K562 (cell line): Measurements from ENCODE around the gene THAP2. TPM values are rescaled to one million over a fixed set of nuclear protein-coding genes. Genes with fewer than 3 reads are reported as not detected.

Experiments
- ATAC-seq: fragments of 200-7000 bp; cut with Tn5 transposase; 3 replicates; pipeline ENCODE4 v1.9.1; 2020; ENCODE audit warnings: moderate library complexity
- BruUV-seq: library from RNA; stranded (reverse); fragments of 400-500 nt; replicated peaks from 2 replicates; lab custom pipeline; 2021; lab: Mats Ljungman, UMichigan
- CTCF ChIA-PET: fragments of 300-600 bp; formaldehyde crosslinking; extraction: SDS; loops from one replicate; lab custom pipeline; 2021; ENCODE audit warnings: low intra/inter-chr PET ratio; lab: Yijun Ruan, JAX
- POLR2A ChIA-PET: fragments of 300-600, 350-650 bp; sonication (Branson Sonifier 250); formaldehyde crosslinking; extraction: SDS; loops from one replicate; lab custom pipeline; 2021; ENCODE audit warnings: antibody characterized with exemption, inconsistent platforms; lab: Yijun Ruan, JAX
- DNase-seq, 4 experiments: peaks; one replicate each; pipeline versions ENCODE4 v3.0.0 to v3.0.0-alpha.2; 2011 to 2018; ENCODE audit warnings: low spot score in 3 of 4, mixed read lengths in 3 of 4; ENCODE audit errors: extremely low read depth in 1 of 4
- FAIRE-seq: peaks from 2 replicates; lab custom pipeline; 2011; peaks lifted over from hg19 to GRCh38; lab: Jason Lieb, UNC
- H2AFZ ChIP-seq: 2 replicates; pipeline ENCODE4 v1.6.0; 2011; ENCODE audit warnings: low read depth, low read length, control low read depth, inconsistent platforms
- H3K27ac ChIP-seq: fragments of 200-600 bp; 3 replicates; pipeline ENCODE4 v1.8.0; 2011; ENCODE audit warnings: low read depth, mild to moderate bottlenecking, control low read depth, inconsistent platforms, low read length, moderate library complexity, mixed read lengths; ENCODE audit errors: extremely low read depth
- H3K27me3 ChIP-seq, 2 experiments: fragments of 300-600 bp in 1 of 2; 2 replicates in 1 of 2; 3 replicates in 1 of 2; pipeline versions ENCODE4 v1.6.0 to v1.8.0; 2011; ENCODE audit warnings: inconsistent platforms in 2 of 2, low read length in 2 of 2, mild to moderate bottlenecking in 1 of 2, mixed read lengths in 1 of 2, moderate library complexity in 1 of 2; ENCODE audit not compliant: control insufficient read depth in 2 of 2, insufficient read depth in 2 of 2
- H3K36me3 ChIP-seq: fragments of 300-600 bp; 3 replicates; pipeline ENCODE4 v1.8.0; 2011; ENCODE audit warnings: mild to moderate bottlenecking, low read length, inconsistent platforms; ENCODE audit not compliant: control insufficient read depth, insufficient read depth
- H3K4me1 ChIP-seq, 2 experiments: fragments of 200-600 bp in 1 of 2; replicated peaks in 1 of 2; 2 replicates in 1 of 2; 3 replicates in 1 of 2; pipeline versions ENCODE4 v1.5.1 to v1.8.0; 2011; ENCODE audit warnings: inconsistent platforms in 2 of 2, low read length in 2 of 2, mild to moderate bottlenecking in 1 of 2, mixed read lengths in 1 of 2, moderate library complexity in 1 of 2; ENCODE audit not compliant: control insufficient read depth in 2 of 2, insufficient read depth in 2 of 2
- H3K4me2 ChIP-seq: 2 replicates; pipeline ENCODE4 v1.6.1; 2011; ENCODE audit warnings: low read length, control low read depth, inconsistent platforms, mixed read lengths; ENCODE audit not compliant: insufficient read depth
- H3K4me3 ChIP-seq: fragments of 200-600 bp; sonication (generic), shearing (Covaris generic); 2 replicates; pipeline ENCODE4 v1.5.1; 2016; ENCODE audit warnings: control low read depth, inconsistent platforms
- H3K79me2 ChIP-seq: fragments of 200-600 bp; 3 replicates; pipeline ENCODE4 v1.8.0; 2011; ENCODE audit warnings: low read length, inconsistent platforms; ENCODE audit not compliant: control insufficient read depth, insufficient read depth
- H3K9ac ChIP-seq, 2 experiments: 2 replicates each; pipeline versions ENCODE4 v1.6.0 to v1.6.1; 2011; ENCODE audit warnings: low read depth in 2 of 2, low read length in 2 of 2, control low read depth in 1 of 2, inconsistent platforms in 1 of 2, mild to moderate bottlenecking in 1 of 2, mixed read lengths in 1 of 2; ENCODE audit not compliant: insufficient read depth in 1 of 2
- H3K9me1 ChIP-seq: one replicate; pipeline ENCODE4 v1.6.0; 2011; ENCODE audit warnings: inconsistent platforms, mild to moderate bottlenecking, low read length, moderate library complexity; ENCODE audit not compliant: control insufficient read depth, insufficient read depth
- H3K9me3 ChIP-seq: replicated peaks from 2 replicates; pipeline ENCODE4 v1.5.1; 2011; ENCODE audit warnings: low read depth, low read length, inconsistent platforms; ENCODE audit not compliant: control insufficient read depth, insufficient read depth
- H4K20me1 ChIP-seq: replicated peaks from 2 replicates; pipeline ENCODE4 v1.6.1; 2011; ENCODE audit warnings: low read length, inconsistent platforms, mixed read lengths; ENCODE audit not compliant: control insufficient read depth, insufficient read depth
- HDAC8 ChIP-seq: fragments of 450-650 bp; IDR thresholded peaks from 2 replicates; pipeline ENCODE4 v1.6.1; 2016; ENCODE audit warnings: mild to moderate bottlenecking, missing genetic modification characterization, moderate library complexity, missing compliant biosample characterization
- HEY1 ChIP-seq: fragments of 250-450 bp; sonication (Bioruptor Pico); IDR thresholded peaks from 2 replicates; pipeline ENCODE4 v1.5.0; 2020; ENCODE audit warnings: mild to moderate bottlenecking, moderate library complexity, borderline replicate concordance
- HMGN3 ChIP-seq: IDR thresholded peaks from 2 replicates; pipeline ENCODE4 v1.6.1; 2011; ENCODE audit warnings: borderline replicate concordance, low read depth, mild to moderate bottlenecking, mixed read lengths, low read length; ENCODE audit not compliant: insufficient read length; ENCODE audit errors: extremely low read depth
- IRF2 ChIP-seq: sonication (generic); formaldehyde crosslinking; IDR thresholded peaks from 2 replicates; pipeline ENCODE4 v1.8.1; 2022; ENCODE audit warnings: mild to moderate bottlenecking, missing genetic modification reagents
- JUND ChIP-seq, 2 experiments: IDR thresholded peaks; 2 replicates in 1 of 2; 3 replicates in 1 of 2; pipeline ENCODE4 v1.6.1; 2011; ENCODE audit warnings: borderline replicate concordance in 2 of 2, low read depth in 2 of 2, low read length in 2 of 2, improper control_type of control experiment in 1 of 2, missing biosample characterization in 1 of 2, missing genetic modification characterization in 1 of 2, missing genetic modification reagents in 1 of 2
- MCM5 ChIP-seq: fragments of 450-650 bp; IDR thresholded peaks from 2 replicates; pipeline ENCODE4 v1.6.1; 2016; ENCODE audit warnings: low read depth
- NFATC3 ChIP-seq: fragments of 450-650 bp; IDR thresholded peaks from 2 replicates; pipeline ENCODE4 v1.6.1; 2017; ENCODE audit warnings: mild to moderate bottlenecking
- NFE2L1 ChIP-seq: fragments of 450-650 bp; IDR thresholded peaks from 2 replicates; pipeline ENCODE4 v1.6.1; 2016; ENCODE audit warnings: missing genetic modification characterization, low read depth, mild to moderate bottlenecking, missing compliant biosample characterization, moderate library complexity, borderline replicate concordance
- SMAD3 ChIP-seq: fragments of 450-650 bp; formaldehyde crosslinking; conservative IDR thresholded peaks from 2 replicates; pipeline ENCODE4 v1.4.0; 2020; ENCODE audit warnings: mild to moderate bottlenecking
- TRIM25 ChIP-seq: fragments of 450-650 bp; IDR thresholded peaks from 2 replicates; pipeline ENCODE4 v1.7.0; 2016; ENCODE audit warnings: borderline replicate concordance
- ZFP36 ChIP-seq: fragments of 150-350 bp; IDR thresholded peaks from 2 replicates; pipeline ENCODE4 v1.6.1; 2018; ENCODE audit warnings: low read length, low read depth; ENCODE audit not compliant: partially characterized antibody
- ZNF146 ChIP-seq: IDR thresholded peaks from one replicate; pipeline ENCODE4 v1.6.1; 2018; ENCODE audit warnings: missing compliant biosample characterization; ENCODE audit not compliant: unreplicated experiment
- ZNF785 ChIP-seq: fragments of 250-450 bp; sonication (Bioruptor Pico); IDR thresholded peaks from 2 replicates; pipeline ENCODE4 v1.4.0; 2020; ENCODE audit warnings: mild to moderate bottlenecking
- in situ Hi-C: fragments of 300-500 bp; cut with MboI; formaldehyde crosslinking; loops from 4 replicates; pipeline ENCODE4 v1.15.0; 2018; ENCODE audit warnings: inconsistent platforms, mixed read lengths
- intact Hi-C: fragments of 100-400 bp; cut with micrococcal nuclease; formaldehyde crosslinking; loops from 2 replicates; pipeline ENCODE4 v1.14.2; 2022
- polyA plus RNA-seq, 8 experiments: library from polyadenylated mRNA; depleted of rRNA in 4 of 8; stranded (reverse) in 5 of 8; unstranded in 3 of 8; fragments of >200 nt; fragmentation: Nextera tagmentation in 2 of 8; fragmentation: Illumina TruSeq in 1 of 8; extraction: Ambion mirVana in 2 of 8; extraction: Trizol in 1 of 8; gene quantifications; 2 replicates each; pipeline versions ENCODE4 v1.2.1 to v1.2.3, GENCODE V29; 2011 to 2014; ENCODE audit warnings: inconsistent platforms in 1 of 8, missing spikeins in 1 of 8
- total RNA-seq, 7 experiments: library from RNA; depleted of rRNA in 6 of 7; stranded (reverse); fragments of >200 nt in 6 of 7; fragmentation: Illumina TruSeq in 2 of 7; extraction: Trizol in 2 of 7; gene quantifications; 2 replicates each; pipeline versions ENCODE4 v1.2.1 to v1.2.3, GENCODE V29; 2011 to 2021; ENCODE audit warnings: low replicate concordance in 1 of 7
- TF ChIP-seq, protein P1 (sequence below): fragments of 250-450 bp; sonication (Bioruptor Pico); IDR thresholded peaks from 2 replicates; pipeline ENCODE4 v1.8.0; 2022; ENCODE audit warnings: inconsistent platforms, mild to moderate bottlenecking, moderate library complexity, borderline replicate concordance
- TF ChIP-seq, protein P2 (sequence below): fragments of 250-450 bp; sonication (Bioruptor Pico); IDR thresholded peaks from 2 replicates; pipeline ENCODE4 v1.5.1; 2021; ENCODE audit warnings: mild to moderate bottlenecking
- TF ChIP-seq, protein P3 (sequence below): fragments of 450-650 bp; IDR thresholded peaks from 2 replicates; pipeline ENCODE4 v1.6.1; 2016; ENCODE audit warnings: mild to moderate bottlenecking

Gene THAP2
- total and polyA plus RNA-seq, 9 of the 15 experiments (the other 6 are each of a cell fraction or from before 2014, with no cell fraction given), result 1.8 to 18.9 (median 7.3) TPM

DNA sequence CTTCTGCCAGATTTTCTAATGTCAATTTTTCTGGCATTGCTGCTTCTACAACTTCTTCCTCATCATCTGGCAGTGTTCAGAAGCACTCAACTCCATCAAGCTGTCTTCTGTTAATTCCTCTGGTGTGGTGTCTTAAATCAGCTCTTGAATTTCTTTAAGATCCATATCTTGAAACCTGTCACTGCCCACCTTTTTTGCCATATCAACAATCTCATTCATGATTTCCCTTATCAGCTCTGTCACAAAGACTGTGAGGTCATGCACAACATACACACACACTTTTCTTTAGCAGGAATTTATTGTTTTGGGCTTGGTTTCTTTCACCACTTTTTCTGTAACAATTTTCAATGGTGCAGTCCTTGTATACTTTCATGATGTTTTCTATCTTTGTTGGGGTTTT, 7.2 kb downstream of the THAP2 start:
- peak overlapping the region in 1 of 2 experiments; percentile 38; a peak in 2 of 4 replicates for H3K9ac ChIP-seq
- intact Hi-C loops (no loop called here), in situ Hi-C loops (no loop called here)
- no peaks in the 10 kb centered on the region for H3K9me3 ChIP-seq
- H3K9me1 ChIP-seq, result no peaks in the 10 kb centered on the region
- no peaks in the 10 kb centered on the region for H4K20me1 ChIP-seq
- ChIA-PET POLR2A (no interaction called here), CTCF (no interaction called here)
- ATAC-seq, result peak; percentile 6; the same call in 2 of the 3 replicates
- BruUV-seq, result no TSS peak
- peak overlapping the region; percentile 59 for H3K4me2 ChIP-seq
- H3K4me1 ChIP-seq, result peaks cover 0 to 27% of the 10 kb centered on the region in 2 experiments; a peak in 2 of 5 replicates
- no peaks in the 10 kb centered on the region for H3K27me3 ChIP-seq
- FAIRE-seq, result no peak
- no peak for DNase-seq
- H3K79me2 ChIP-seq, result peaks cover 10% of the 10 kb centered on the region
- H3K36me3 ChIP-seq, result no peaks in the 10 kb centered on the region
- H3K27ac ChIP-seq, result peak overlapping the region; percentile 65; the same call in 2 of the 3 replicates
- no peak overlapping the region for H3K4me3 ChIP-seq
- peak overlapping the region; percentile 69; the same call in 1 of the 2 replicates for H2AFZ ChIP-seq
- no peak for TF ChIP-seq ZNF146 (CRISPR knock-in tag)
- TF ChIP-seq SMAD3 (CRISPR knock-in tag), result no peak
- TF ChIP-seq, protein P1, sequence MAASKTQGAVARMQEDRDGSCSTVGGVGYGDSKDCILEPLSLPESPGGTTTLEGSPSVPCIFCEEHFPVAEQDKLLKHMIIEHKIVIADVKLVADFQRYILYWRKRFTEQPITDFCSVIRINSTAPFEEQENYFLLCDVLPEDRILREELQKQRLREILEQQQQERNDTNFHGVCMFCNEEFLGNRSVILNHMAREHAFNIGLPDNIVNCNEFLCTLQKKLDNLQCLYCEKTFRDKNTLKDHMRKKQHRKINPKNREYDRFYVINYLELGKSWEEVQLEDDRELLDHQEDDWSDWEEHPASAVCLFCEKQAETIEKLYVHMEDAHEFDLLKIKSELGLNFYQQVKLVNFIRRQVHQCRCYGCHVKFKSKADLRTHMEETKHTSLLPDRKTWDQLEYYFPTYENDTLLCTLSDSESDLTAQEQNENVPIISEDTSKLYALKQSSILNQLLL (CRISPR knock-in tag), result no peak
- no peak for TF ChIP-seq NFE2L1 (tag)
- peak; percentile 57; the same call in 1 of the 2 replicates for TF ChIP-seq JUND (IDR thresholded peaks at IDR 0.05; ENCODE audit: borderline replicate concordance, low read depth, low read length)
- no peak; the same call in 2 of the 3 replicates for TF ChIP-seq JUND (tag; IDR thresholded peaks at IDR 0.05; ENCODE audit: borderline replicate concordance, low read depth, low read length)
- TF ChIP-seq, protein P2, sequence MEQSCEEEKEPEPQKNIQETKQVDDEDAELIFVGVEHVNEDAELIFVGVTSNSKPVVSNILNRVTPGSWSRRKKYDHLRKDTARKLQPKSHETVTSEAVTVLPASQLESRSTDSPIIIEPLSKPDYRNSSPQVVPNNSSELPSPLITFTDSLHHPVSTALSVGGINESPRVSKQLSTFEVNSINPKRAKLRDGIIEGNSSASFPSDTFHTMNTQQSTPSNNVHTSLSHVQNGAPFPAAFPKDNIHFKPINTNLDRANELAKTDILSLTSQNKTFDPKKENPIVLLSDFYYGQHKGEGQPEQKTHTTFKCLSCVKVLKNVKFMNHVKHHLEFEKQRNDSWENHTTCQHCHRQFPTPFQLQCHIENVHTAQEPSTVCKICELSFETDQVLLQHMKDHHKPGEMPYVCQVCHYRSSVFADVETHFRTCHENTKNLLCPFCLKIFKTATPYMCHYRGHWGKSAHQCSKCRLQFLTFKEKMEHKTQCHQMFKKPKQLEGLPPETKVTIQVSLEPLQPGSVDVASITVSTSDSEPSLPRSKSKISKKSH (CRISPR knock-in tag), result no peak
- no peak for TF ChIP-seq HEY1 (CRISPR knock-in tag)
- no peak for TF ChIP-seq HDAC8
- no peak for TF ChIP-seq MCM5
- no peak for TF ChIP-seq ZNF785 (CRISPR knock-in tag)
- TF ChIP-seq IRF2 (CRISPR knock-in tag), result no peak
- TF ChIP-seq NFATC3, result no peak
- TF ChIP-seq, protein P3, sequence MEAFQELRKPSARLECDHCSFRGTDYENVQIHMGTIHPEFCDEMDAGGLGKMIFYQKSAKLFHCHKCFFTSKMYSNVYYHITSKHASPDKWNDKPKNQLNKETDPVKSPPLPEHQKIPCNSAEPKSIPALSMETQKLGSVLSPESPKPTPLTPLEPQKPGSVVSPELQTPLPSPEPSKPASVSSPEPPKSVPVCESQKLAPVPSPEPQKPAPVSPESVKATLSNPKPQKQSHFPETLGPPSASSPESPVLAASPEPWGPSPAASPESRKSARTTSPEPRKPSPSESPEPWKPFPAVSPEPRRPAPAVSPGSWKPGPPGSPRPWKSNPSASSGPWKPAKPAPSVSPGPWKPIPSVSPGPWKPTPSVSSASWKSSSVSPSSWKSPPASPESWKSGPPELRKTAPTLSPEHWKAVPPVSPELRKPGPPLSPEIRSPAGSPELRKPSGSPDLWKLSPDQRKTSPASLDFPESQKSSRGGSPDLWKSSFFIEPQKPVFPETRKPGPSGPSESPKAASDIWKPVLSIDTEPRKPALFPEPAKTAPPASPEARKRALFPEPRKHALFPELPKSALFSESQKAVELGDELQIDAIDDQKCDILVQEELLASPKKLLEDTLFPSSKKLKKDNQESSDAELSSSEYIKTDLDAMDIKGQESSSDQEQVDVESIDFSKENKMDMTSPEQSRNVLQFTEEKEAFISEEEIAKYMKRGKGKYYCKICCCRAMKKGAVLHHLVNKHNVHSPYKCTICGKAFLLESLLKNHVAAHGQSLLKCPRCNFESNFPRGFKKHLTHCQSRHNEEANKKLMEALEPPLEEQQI, result no peak
- TF ChIP-seq HMGN3, result no peak
- no peak for TF ChIP-seq ZFP36
- no peak for TF ChIP-seq TRIM25
